ENCODE results near the gene SPP2.

GRCh38 chr2:234006501-234006900, 44.0 kb upstream of the SPP2 start:
- TF ChIP-seq, protein P1, sequence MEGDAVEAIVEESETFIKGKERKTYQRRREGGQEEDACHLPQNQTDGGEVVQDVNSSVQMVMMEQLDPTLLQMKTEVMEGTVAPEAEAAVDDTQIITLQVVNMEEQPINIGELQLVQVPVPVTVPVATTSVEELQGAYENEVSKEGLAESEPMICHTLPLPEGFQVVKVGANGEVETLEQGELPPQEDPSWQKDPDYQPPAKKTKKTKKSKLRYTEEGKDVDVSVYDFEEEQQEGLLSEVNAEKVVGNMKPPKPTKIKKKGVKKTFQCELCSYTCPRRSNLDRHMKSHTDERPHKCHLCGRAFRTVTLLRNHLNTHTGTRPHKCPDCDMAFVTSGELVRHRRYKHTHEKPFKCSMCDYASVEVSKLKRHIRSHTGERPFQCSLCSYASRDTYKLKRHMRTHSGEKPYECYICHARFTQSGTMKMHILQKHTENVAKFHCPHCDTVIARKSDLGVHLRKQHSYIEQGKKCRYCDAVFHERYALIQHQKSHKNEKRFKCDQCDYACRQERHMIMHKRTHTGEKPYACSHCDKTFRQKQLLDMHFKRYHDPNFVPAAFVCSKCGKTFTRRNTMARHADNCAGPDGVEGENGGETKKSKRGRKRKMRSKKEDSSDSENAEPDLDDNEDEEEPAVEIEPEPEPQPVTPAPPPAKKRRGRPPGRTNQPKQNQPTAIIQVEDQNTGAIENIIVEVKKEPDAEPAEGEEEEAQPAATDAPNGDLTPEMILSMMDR (IDR thresholded peaks at IDR 0.05): no peak
- TF ChIP-seq POLR2AphosphoS5 (IDR thresholded peaks at IDR 0.05) (no peak), POLR2A (IDR thresholded peaks at IDR 0.05) (no peak)
